Ascending aorta (tissue), 2 donors: ENCODE measurements around the gene CLPTM1. TPM values are rescaled to one million over a fixed set of nuclear protein-coding genes. Genes with fewer than 3 reads are reported as not detected.
"Not testable (repeated sequence)": the region's sequence is repeated elsewhere in the genome, so short reads cannot be mapped to it uniquely, and the experiment has no call there.

Source experiments
- DNase-seq, 2 donors: peaks; one replicate each; pipeline ENCODE4 v3.0.0-alpha.2; 2019; ENCODE audit warnings: low spot score in 2 of 2
- H3K27ac ChIP-seq, 2 donors: fragments of 200-600 bp; sonication (generic); one replicate each; pipeline ENCODE4 v1.5.1; 2016 to 2017; ENCODE audit warnings: mild to moderate bottlenecking in 1 of 2
- H3K27me3 ChIP-seq: fragments of 200-600 bp; sonication (generic); one replicate; pipeline ENCODE4 v1.5.1; 2017
- H3K36me3 ChIP-seq, 2 donors: fragments of 200-600 bp; sonication (generic); one replicate each; pipeline ENCODE4 v1.5.1; 2016
- H3K4me1 ChIP-seq, 2 donors: fragments of 200-600 bp; sonication (generic); one replicate each; pipeline ENCODE4 v1.5.1; 2016 to 2017; ENCODE audit warnings: mild to moderate bottlenecking in 1 of 2
- H3K4me3 ChIP-seq, 2 donors: fragments of 200-600 bp; sonication (generic); one replicate each; pipeline ENCODE4 v1.5.1; 2016 to 2017; ENCODE audit warnings: mild to moderate bottlenecking in 1 of 2
- H3K9me3 ChIP-seq, 2 donors: fragments of 200-600 bp; sonication (generic); one replicate each; pipeline ENCODE4 v1.5.1; 2016
- CTCF ChIP-seq, 3 experiments: fragments of 200-600 bp in 2 of 3; fragments of 450-650 bp in 1 of 3; sonication (generic) in 2 of 3; IDR thresholded peaks; one replicate each; pipeline ENCODE4 v1.5.1; 2016 to 2019; ENCODE audit warnings: antibody characterized with exemption in 3 of 3, mild to moderate bottlenecking in 1 of 3, moderate library complexity in 1 of 3
- intact Hi-C: fragments of 100-400 bp; cut with DNase I; formaldehyde crosslinking; loops from one replicate; pipeline ENCODE4 v1.15.1; 2023
- total RNA-seq: library from RNA; depleted of rRNA; stranded (reverse); fragments of >200 nt; gene quantifications from one replicate; pipeline ENCODE4 v1.1.0, GENCODE V29; 2016

Gene CLPTM1
- total RNA-seq, 1 donor from 2014 or later = 65.2 TPM

GRCh38 chr19:44908836-44909261 lies 46.3 kb upstream of the CLPTM1 start:
- peaks cover 0 to 5% of the 10 kb centered on the region in 2 donors for H3K4me1 ChIP-seq

GRCh38 chr19:44909775-44910174 lies 45.4 kb upstream of the CLPTM1 start:
- Histone ChIP-seq H3K4me1 (peaks cover 0 to 5% of the 10 kb centered on the region in 2 donors), H3K9me3 (no peaks in the 10 kb centered on the region), H3K27me3 (peaks cover 3% of the 10 kb centered on the region), H3K4me3 (no peak overlapping the region), H3K27ac (no peak overlapping the region), H3K36me3 (no peaks in the 10 kb centered on the region)
- no peak for TF ChIP-seq CTCF (IDR thresholded peaks at IDR 0.05)
- intact Hi-C loops = loop anchor here (5.0 to 10.0 kb wide), 2 partner anchors 128 to 425 kb away; partner anchors contain the start of gene CLASRP
- no peak for DNase-seq

More at GRCh38 chr19:44908836-44909261, 46.3 kb upstream of the CLPTM1 start:
- H3K9me3 ChIP-seq = no peaks in the 10 kb centered on the region
- no peaks in the 10 kb centered on the region for H3K36me3 ChIP-seq
- no peak for TF ChIP-seq CTCF (IDR thresholded peaks at IDR 0.05)
- peaks cover 3% of the 10 kb centered on the region for H3K27me3 ChIP-seq
- no peak overlapping the region for H3K27ac ChIP-seq
- intact Hi-C loops = loop anchor here (10.0 kb wide), 1 partner anchor 426 kb away; no protein-coding TSS in a partner anchor
- H3K4me3 ChIP-seq = no peak overlapping the region
- DNase-seq = no peak

GRCh38 chr19:44911896-44912295 lies 43.3 kb upstream of the CLPTM1 start:
- H3K27ac ChIP-seq, DNase-seq, H3K4me1 ChIP-seq, H3K9me3 ChIP-seq, H3K27me3 ChIP-seq, H3K4me3 ChIP-seq, H3K36me3 ChIP-seq: not testable (repeated sequence)
- intact Hi-C loops = loop anchor here (5.0 kb wide), 1 partner anchor 125 kb away; the partner anchor contains the start of gene CLASRP

DNA sequence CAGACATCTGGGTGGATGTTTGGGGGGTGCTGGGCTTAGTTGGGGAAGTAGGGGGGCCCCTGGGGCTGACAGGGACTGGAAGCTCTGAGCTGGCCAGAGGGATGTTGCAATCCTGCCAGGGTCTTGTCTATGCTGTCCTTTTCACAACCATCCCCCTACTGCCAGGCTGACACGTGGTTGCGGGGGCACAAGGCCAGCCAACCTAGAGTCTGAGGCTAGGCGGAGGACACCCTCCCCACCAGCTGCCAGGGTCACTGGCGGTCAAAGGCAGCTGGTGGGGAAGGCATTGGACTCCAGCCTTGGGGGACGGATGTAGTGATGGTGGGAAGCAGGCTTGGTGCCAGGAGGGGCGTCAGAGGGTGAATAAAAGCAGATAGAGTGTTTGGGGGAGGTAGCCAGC lies 42.3 kb upstream of the CLPTM1 start:
- Histone ChIP-seq H3K9me3 (no peaks in the 10 kb centered on the region), H3K27me3 (no peaks in the 10 kb centered on the region), H3K4me1 (no peaks in the 10 kb centered on the region), H3K27ac (no peak overlapping the region), H3K4me3 (no peak overlapping the region), H3K36me3 (no peaks in the 10 kb centered on the region)
- peak in 1 of 2 donors; percentile 26 for DNase-seq
- TF ChIP-seq CTCF (IDR thresholded peaks at IDR 0.05) = no peak
- intact Hi-C loops = loop anchor here (5.0 kb wide), 1 partner anchor 124 kb away; the partner anchor contains the start of gene CLASRP

DNA sequence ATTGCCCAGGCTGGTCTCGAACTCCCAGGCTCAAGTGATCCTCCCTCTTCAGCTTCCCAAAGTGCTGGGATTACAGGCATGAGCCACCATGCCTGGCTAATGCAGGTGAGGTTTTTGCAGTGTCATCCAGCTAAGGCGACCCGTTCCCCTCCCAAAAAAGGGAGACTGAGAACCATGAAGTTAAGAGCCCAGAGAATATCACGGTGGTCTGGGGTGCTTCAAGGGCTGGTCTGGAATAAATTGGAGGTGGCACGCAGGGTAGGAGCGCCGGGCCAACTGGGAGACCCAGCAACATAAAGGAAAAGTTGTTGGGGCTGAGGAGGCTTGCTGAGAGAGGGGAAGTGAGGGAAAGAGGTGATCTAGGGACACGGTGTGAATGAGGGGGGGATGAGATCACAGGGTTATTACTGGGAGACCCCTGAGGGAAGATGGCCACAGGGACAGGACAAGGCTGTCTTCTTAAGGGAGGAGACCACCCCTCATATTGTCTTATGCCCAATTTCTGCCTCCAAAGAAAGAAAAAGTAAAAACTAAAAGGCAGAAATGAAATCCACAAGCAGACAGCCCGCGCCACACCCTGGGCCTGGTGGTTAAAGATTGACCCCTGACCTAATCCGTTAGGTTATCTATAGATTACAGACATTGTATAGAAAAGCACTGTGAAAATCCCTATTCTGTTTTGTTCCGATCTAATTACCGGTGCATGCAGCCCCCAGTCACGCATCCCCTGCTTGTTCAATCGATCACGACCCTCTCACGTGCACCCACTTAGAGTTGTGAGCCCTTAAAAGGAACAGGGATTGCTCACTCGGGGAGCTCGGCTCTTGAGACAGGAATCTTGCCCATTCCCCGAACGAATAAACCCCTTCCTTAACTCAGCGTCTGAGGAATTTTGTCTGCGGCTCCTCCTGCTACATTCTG lies 41.4 kb upstream of the CLPTM1 start:
- not testable (repeated sequence) for H3K27ac ChIP-seq, H3K27me3 ChIP-seq, H3K4me1 ChIP-seq, H3K36me3 ChIP-seq, H3K9me3 ChIP-seq, DNase-seq
- intact Hi-C loops = loop anchor here (5.0 kb wide), 1 partner anchor 124 kb away; the partner anchor contains the start of gene CLASRP
- peak overlapping the region in 1 of 2 donors; percentile 63 for H3K4me3 ChIP-seq

DNA sequence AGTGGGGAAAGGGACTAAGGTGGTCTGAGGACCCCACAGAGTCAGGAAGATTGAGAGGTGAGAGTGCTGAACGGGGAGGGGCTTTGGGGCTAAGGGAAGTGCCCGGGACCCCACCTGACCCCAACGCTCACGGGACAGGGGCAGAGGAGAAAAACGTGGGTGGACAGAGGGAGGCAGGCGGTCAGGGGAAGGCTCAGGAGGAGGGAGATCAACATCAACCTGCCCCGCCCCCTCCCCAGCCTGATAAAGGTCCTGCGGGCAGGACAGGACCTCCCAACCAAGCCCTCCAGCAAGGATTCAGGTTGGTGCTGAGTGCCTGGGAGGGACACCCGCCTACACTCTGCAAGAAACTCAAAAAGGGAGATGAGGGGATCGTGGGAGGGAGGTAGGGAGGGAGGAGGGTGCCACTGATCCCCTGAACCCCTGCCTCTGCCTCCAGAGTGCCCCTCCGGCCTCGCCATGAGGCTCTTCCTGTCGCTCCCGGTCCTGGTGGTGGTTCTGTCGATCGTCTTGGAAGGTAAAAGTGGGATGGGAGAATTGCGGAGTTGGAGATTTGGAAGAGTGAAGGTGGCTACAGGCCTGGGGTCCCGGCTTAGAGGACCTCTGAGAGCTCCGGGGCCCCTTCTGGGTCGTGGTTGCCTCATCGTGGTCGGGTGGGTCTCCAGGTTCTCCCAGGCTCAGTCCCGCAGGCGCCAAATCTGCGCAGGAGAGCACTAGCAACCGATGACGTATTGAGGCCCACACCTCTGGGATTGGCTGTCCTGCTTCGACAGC lies 40.6 kb upstream of the CLPTM1 start, which contains the start of gene APOC1:
Gene APOC1, plus strand, starts transcription at position 176 of the 774 bp plus-strand sequence. Its CDS starts 284 bp downstream, at position 460.
- peak within 1 kb of the TSS in 1 of 2 donors; percentile 12 for H3K27ac ChIP-seq
- intact Hi-C loops = loop anchor here (1.0 to 5.0 kb wide), 4 partner anchors 23 to 123 kb away; partner anchors contain the start of genes CLASRP, CLPTM1, RELB and TOMM40
- peak within 1 kb of the TSS; percentile 52 to 63 for H3K4me3 ChIP-seq
- H3K36me3 ChIP-seq, H3K27me3 ChIP-seq, H3K9me3 ChIP-seq, H3K4me1 ChIP-seq: not testable (repeated sequence)
- DNase-seq = peak; percentile 63 to 93
